Measurements from ENCODE around the gene CNPY4.
"Not testable (repeated sequence)": the region's sequence is repeated elsewhere in the genome, so short reads cannot be mapped to it uniquely, and the experiment has no call there.

CNPY4 gene

GRCh38 chr7:100124301-100125230, 5.1 kb downstream of the CNPY4 start:
- no peak for TF ChIP-seq CTCF (IDR thresholded peaks at IDR 0.05; ENCODE audit: low read depth, low read length, missing control alignments)
- H3K36me3 ChIP-seq (replicated peaks) = no peaks in the 10 kb centered on the region
- in situ Hi-C loops (cut with HindIII; ENCODE audit: low pct_ligation_motif_present, low sequenced_read_pairs) = no loop called here
- no peak overlapping the region for H3K4me3 ChIP-seq (ENCODE audit: low read depth, low read length)
- no peak for DNase-seq
- no peaks in the 10 kb centered on the region for H3K27me3 ChIP-seq (replicated peaks)
- H3K27ac ChIP-seq = no peak overlapping the region

- Histone ChIP-seq H3K27me3 (replicated peaks) (no peaks in the 10 kb centered on the region), H3K36me3 (replicated peaks) (no peaks in the 10 kb centered on the region), H3K4me3 (ENCODE audit: low read depth, low read length) (peak overlapping the region; percentile 89), H3K27ac (peak overlapping the region; percentile 97)
- in situ Hi-C loops (cut with HindIII; ENCODE audit: low pct_ligation_motif_present, low sequenced_read_pairs) = no loop called here
- no peak for TF ChIP-seq CTCF (IDR thresholded peaks at IDR 0.05; ENCODE audit: low read depth, low read length, missing control alignments)
- no peak for DNase-seq
Observed at GRCh38 chr7:100126239-100126930, 7.0 kb downstream of the CNPY4 start.

- no peak for TF ChIP-seq CTCF (IDR thresholded peaks at IDR 0.05; ENCODE audit: low read depth, low read length, missing control alignments)
- Histone ChIP-seq H3K4me3 (ENCODE audit: low read depth, low read length) (peak within 1 kb of the TSS; percentile 89), H3K36me3 (replicated peaks) (no peaks in the 10 kb centered on the region), H3K27ac (peak within 1 kb of the TSS; percentile 97), H3K27me3 (replicated peaks) (no peaks in the 10 kb centered on the region)
- peak; percentile 86 for DNase-seq
- in situ Hi-C loops (cut with HindIII; ENCODE audit: low pct_ligation_motif_present, low sequenced_read_pairs) = no loop called here
Observed at GRCh38 chr7:100126931-100127865, 7.8 kb downstream of the CNPY4 start, which contains the start of gene MBLAC1. TSS of gene MBLAC1 (plus strand) at chr7:100126967. CDS start at chr7:100127396, 429 bp downstream.

GRCh38 chr7:100127866-100128636, 8.6 kb downstream of the CNPY4 start:
- Histone ChIP-seq H3K36me3 (replicated peaks) (no peaks in the 10 kb centered on the region), H3K27ac (no peak overlapping the region), H3K27me3 (replicated peaks) (no peaks in the 10 kb centered on the region), H3K4me3 (ENCODE audit: low read depth, low read length) (peak overlapping the region; percentile 89)
- in situ Hi-C loops (cut with HindIII; ENCODE audit: low pct_ligation_motif_present, low sequenced_read_pairs) = no loop called here
- no peak for DNase-seq
- TF ChIP-seq CTCF (IDR thresholded peaks at IDR 0.05; ENCODE audit: low read depth, low read length, missing control alignments) = no peak

GRCh38 chr7:100128637-100128963, 9.2 kb downstream of the CNPY4 start:
- DNase-seq = no peak
- Histone ChIP-seq H3K27ac (no peak overlapping the region), H3K27me3 (replicated peaks) (no peaks in the 10 kb centered on the region), H3K4me3 (ENCODE audit: low read depth, low read length) (no peak overlapping the region), H3K36me3 (replicated peaks) (no peaks in the 10 kb centered on the region)
- in situ Hi-C loops (cut with HindIII; ENCODE audit: low pct_ligation_motif_present, low sequenced_read_pairs) = no loop called here
- TF ChIP-seq CTCF (IDR thresholded peaks at IDR 0.05; ENCODE audit: low read depth, low read length, missing control alignments) = no peak

GRCh38 chr7:100130220-100130607, 10.8 kb downstream of the CNPY4 start:
- in situ Hi-C loops (cut with HindIII; ENCODE audit: low pct_ligation_motif_present, low sequenced_read_pairs); H3K4me3 ChIP-seq (ENCODE audit: low read depth, low read length); DNase-seq; H3K27ac ChIP-seq; H3K27me3 ChIP-seq (replicated peaks); H3K36me3 ChIP-seq (replicated peaks): not testable (repeated sequence)

Data from brain microvascular endothelial cell (primary cell).